Pancreas (tissue), 10 donors: ENCODE data around the gene HMGXB3. TPM values are rescaled to one million over a fixed set of nuclear protein-coding genes. Genes with fewer than 3 reads are reported as not detected.
A peak's percentile ranks its signal among the peaks of the same experiment; 100 is the strongest.

ENCODE experiments used
- ATAC-seq, 4 donors: fragments of 200-7000 bp; cut with Tn5 transposase; one replicate each; pipeline versions ENCODE4 v1.8.0 to v1.9.1; 2020; ENCODE audit warnings: mild to moderate bottlenecking in 4 of 4, moderate library complexity in 4 of 4
- DNase-seq, 6 donors: peaks; one replicate each; pipeline ENCODE4 v3.0.0-alpha.2; 2020
- FAIRE-seq: peaks from 2 replicates; lab custom pipeline; 2012; peaks lifted over from hg19 to GRCh38; lab: Jason Lieb, UNC
- H3K27ac ChIP-seq, 4 donors: fragments of 200-600 bp; sonication (generic); 1 replicate in 3 of 4; 2 replicates in 1 of 4; pipeline versions ENCODE4 v1.5.0 to v1.8.0; 2020
- H3K27me3 ChIP-seq, 4 donors: fragments of 200-600 bp; one replicate each; pipeline ENCODE4 v1.8.0; 2021
- H3K36me3 ChIP-seq, 3 donors: fragments of 200-600 bp; sonication (generic) in 1 of 3; one replicate each; pipeline versions ENCODE4 v1.5.0 to v1.8.0; 2020 to 2021
- H3K4me1 ChIP-seq, 3 donors: fragments of 200-600 bp; one replicate each; pipeline ENCODE4 v1.8.0; 2021
- H3K4me3 ChIP-seq, 4 donors: fragments of 200-600 bp; sonication (generic) in 2 of 4; one replicate each; pipeline versions ENCODE4 v1.5.0 to v1.8.0; 2020 to 2021
- H3K9me3 ChIP-seq, 4 donors: fragments of 200-600 bp; one replicate each; pipeline ENCODE4 v1.8.0; 2021
- CTCF ChIP-seq, 4 donors: fragments of 200-600 bp; sonication (generic) in 3 of 4; IDR thresholded peaks; one replicate each; pipeline versions ENCODE4 v1.5.0 to v1.8.0; 2021; ENCODE audit warnings: antibody characterized with exemption in 4 of 4
- WGBS, 2 donors: extraction: QIAGEN DNeasy Blood & Tissue Kit; methylation state at CpG; one replicate each; pipeline ENCODE4 v1.1.7; 2013; 5-methylcytosine and 5-hydroxymethylcytosine counted together
- intact Hi-C, 3 donors: fragments of 100-400 bp; cut with DNase I; formaldehyde crosslinking; loops; one replicate each; pipeline versions ENCODE4 v1.11.1 to v1.14.2; 2022
- polyA plus RNA-seq, 2 donors: library from polyadenylated mRNA; stranded (reverse); fragments of 200-250 nt; gene quantifications; one replicate each; pipeline ENCODE4 v1.2.3, GENCODE V29; 2013
- total RNA-seq, 6 donors: library from RNA; stranded (reverse); fragmentation: NEBNext Ultra II Directional in 4 of 6; extraction: Animal tissue kit (Norgen Biotek cat#: 25700) in 4 of 6; gene quantifications; one replicate each; pipeline versions ENCODE4 v1.2.1 to v1.2.4, GENCODE V29; 2021 to 2023
- donor health status: healthy with polysubstance abuse.
- donor health status: DM: no; HTN: no; CAD: no; lungs with moderate emphysema.
- donor health status: DM: no; HTN: no; CAD: no.
- donor health status: control.
- donor health status: control.
- donor health status: Bipolar disorder and iron deficiency.
- donor health status: DM: yes; HTN: yes; CAD: no.
- donor health status: DM: no; HTN: no; CAD: no.
- donor health status: DM: no; HTN: no; CAD: no.
- donor health status: DM: yes; HTN: yes; CAD: no.

HMGXB3 gene
- total and polyA plus RNA-seq, 8 donors, result 8.6 to 21.4 (median 12.8) TPM

GRCh38 chr5:150057511-150057910 is 57.0 kb downstream of the HMGXB3 start:
- Histone ChIP-seq H3K4me3 (no peak overlapping the region), H3K27ac (no peak overlapping the region), H3K9me3 (no peaks in the 10 kb centered on the region), H3K36me3 (peaks cover 0 to 10% (median 3%) of the 10 kb centered on the region in 3 donors), H3K27me3 (no peaks in the 10 kb centered on the region), H3K4me1 (no peaks in the 10 kb centered on the region)
- intact Hi-C loops, result no loop called here
- FAIRE-seq, result no peak
- ATAC-seq, result no peak
- no peak for TF ChIP-seq CTCF (IDR thresholded peaks at IDR 0.05)
- WGBS, 2 donors, result 87 to 100% methylated on average over 2 of the region's 2 CpGs
- no peak for DNase-seq

- FAIRE-seq, result no peak
- DNase-seq, result no peak
- Histone ChIP-seq H3K27ac (no peak overlapping the region), H3K4me1 (no peaks in the 10 kb centered on the region), H3K9me3 (no peaks in the 10 kb centered on the region), H3K4me3 (no peak overlapping the region), H3K27me3 (no peaks in the 10 kb centered on the region), H3K36me3 (peaks cover 0 to 6% (median 0%) of the 10 kb centered on the region in 3 donors)
- intact Hi-C loops, result no loop called here
- 68 to 75% methylated on average over 5 of the region's 5 CpGs for WGBS, 2 donors
- ATAC-seq, result no peak
- no peak for TF ChIP-seq CTCF (IDR thresholded peaks at IDR 0.05)
These were observed 57.5 kb downstream of the HMGXB3 start for GRCh38 chr5:150057996-150058395.

- intact Hi-C loops, result no loop called here
- DNase-seq (no peak), ATAC-seq (peak in 3 of 4 donors; percentile 28 to 71 (median 67)), FAIRE-seq (no peak)
- Histone ChIP-seq H3K27me3 (no peaks in the 10 kb centered on the region), H3K36me3 (peaks cover 0 to under 1% (median 0%) of the 10 kb centered on the region in 3 donors), H3K4me3 (no peak overlapping the region), H3K4me1 (no peaks in the 10 kb centered on the region), H3K27ac (no peak overlapping the region), H3K9me3 (no peaks in the 10 kb centered on the region)
- WGBS, 2 donors, result 82 to 84% methylated on average over 6 of the region's 6 CpGs
- no peak for TF ChIP-seq CTCF (IDR thresholded peaks at IDR 0.05)
These were observed 58.1 kb downstream of the HMGXB3 start for GRCh38 chr5:150058480-150059126.

GRCh38 chr5:150059623-150060022 is 59.1 kb downstream of the HMGXB3 start:
- FAIRE-seq, result no peak
- no peak for ATAC-seq
- intact Hi-C loops, result no loop called here
- H3K36me3 ChIP-seq, result no peaks in the 10 kb centered on the region
- H3K9me3 ChIP-seq, result no peaks in the 10 kb centered on the region
- H3K27ac ChIP-seq, result no peak overlapping the region
- DNase-seq, result no peak
- H3K4me3 ChIP-seq, result no peak overlapping the region
- no peak for TF ChIP-seq CTCF (IDR thresholded peaks at IDR 0.05)
- 68 to 85% methylated on average over 11 of the region's 11 CpGs for WGBS, 2 donors
- no peaks in the 10 kb centered on the region for H3K4me1 ChIP-seq
- H3K27me3 ChIP-seq, result no peaks in the 10 kb centered on the region

- no peak overlapping the region for H3K4me3 ChIP-seq
- DNase-seq (no peak), ATAC-seq (no peak), FAIRE-seq (no peak)
- H3K4me1 ChIP-seq, result no peaks in the 10 kb centered on the region
- H3K36me3 ChIP-seq, result no peaks in the 10 kb centered on the region
- TF ChIP-seq CTCF (IDR thresholded peaks at IDR 0.05), result no peak
- H3K27me3 ChIP-seq, result no peaks in the 10 kb centered on the region
- H3K27ac ChIP-seq, result no peak overlapping the region
- 64 to 87% methylated on average over 7 of the region's 7 CpGs for WGBS, 2 donors
- H3K9me3 ChIP-seq, result no peaks in the 10 kb centered on the region
- intact Hi-C loops, result no loop called here
These were observed 59.9 kb downstream of the HMGXB3 start for GRCh38 chr5:150060471-150060870.
